Astrocyte of the cerebellum (primary cell): ENCODE results near the gene ARHGEF12.

ENCODE experiments used
- DNase-seq: peaks from one replicate; pipeline ENCODE4 v3.0.0-alpha.2; 2011; ENCODE audit warnings: low read depth
- H3K4me3 ChIP-seq: 2 replicates; pipeline ENCODE4 v1.5.1; 2011; ENCODE audit warnings: mild to moderate bottlenecking, low read depth, low read length, moderate library complexity
- in situ Hi-C: cut with HindIII; loops from 2 replicates; pipeline ENCODE4 v1.10.0; 2017; ENCODE audit warnings: low sequenced_read_pairs
- TF ChIP-seq, protein P1 (sequence below): IDR thresholded peaks from 2 replicates; pipeline ENCODE4 v1.5.1; 2012; ENCODE audit warnings: low read length, low read depth, moderate library complexity, mild to moderate bottlenecking; ENCODE audit errors: missing control alignments

Gene ARHGEF12

DNA sequence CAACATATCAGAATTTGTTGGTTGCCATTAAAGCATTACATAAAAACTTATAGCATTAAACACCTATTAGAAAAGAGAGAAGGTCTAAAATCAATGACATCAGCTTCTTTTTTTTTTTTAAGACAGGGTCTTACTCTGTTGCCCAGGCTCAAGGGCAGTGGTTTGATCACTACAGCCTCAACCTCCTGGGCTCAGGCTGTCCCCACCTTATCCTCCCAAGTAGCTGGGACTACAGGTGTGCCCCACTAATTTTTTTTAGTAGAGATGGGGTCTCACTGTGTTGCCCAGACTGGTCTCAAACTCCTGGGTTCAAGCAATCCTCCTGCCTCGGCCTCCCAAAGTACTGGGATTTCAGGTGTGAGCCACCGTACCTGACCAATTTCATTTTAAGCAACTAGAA lies 57.9 kb downstream of the ARHGEF12 start:
- in situ Hi-C loops = no loop called here
- H3K4me3 ChIP-seq = no peak overlapping the region
- no peak for DNase-seq
- TF ChIP-seq, protein P1, sequence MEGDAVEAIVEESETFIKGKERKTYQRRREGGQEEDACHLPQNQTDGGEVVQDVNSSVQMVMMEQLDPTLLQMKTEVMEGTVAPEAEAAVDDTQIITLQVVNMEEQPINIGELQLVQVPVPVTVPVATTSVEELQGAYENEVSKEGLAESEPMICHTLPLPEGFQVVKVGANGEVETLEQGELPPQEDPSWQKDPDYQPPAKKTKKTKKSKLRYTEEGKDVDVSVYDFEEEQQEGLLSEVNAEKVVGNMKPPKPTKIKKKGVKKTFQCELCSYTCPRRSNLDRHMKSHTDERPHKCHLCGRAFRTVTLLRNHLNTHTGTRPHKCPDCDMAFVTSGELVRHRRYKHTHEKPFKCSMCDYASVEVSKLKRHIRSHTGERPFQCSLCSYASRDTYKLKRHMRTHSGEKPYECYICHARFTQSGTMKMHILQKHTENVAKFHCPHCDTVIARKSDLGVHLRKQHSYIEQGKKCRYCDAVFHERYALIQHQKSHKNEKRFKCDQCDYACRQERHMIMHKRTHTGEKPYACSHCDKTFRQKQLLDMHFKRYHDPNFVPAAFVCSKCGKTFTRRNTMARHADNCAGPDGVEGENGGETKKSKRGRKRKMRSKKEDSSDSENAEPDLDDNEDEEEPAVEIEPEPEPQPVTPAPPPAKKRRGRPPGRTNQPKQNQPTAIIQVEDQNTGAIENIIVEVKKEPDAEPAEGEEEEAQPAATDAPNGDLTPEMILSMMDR = no peak

DNA sequence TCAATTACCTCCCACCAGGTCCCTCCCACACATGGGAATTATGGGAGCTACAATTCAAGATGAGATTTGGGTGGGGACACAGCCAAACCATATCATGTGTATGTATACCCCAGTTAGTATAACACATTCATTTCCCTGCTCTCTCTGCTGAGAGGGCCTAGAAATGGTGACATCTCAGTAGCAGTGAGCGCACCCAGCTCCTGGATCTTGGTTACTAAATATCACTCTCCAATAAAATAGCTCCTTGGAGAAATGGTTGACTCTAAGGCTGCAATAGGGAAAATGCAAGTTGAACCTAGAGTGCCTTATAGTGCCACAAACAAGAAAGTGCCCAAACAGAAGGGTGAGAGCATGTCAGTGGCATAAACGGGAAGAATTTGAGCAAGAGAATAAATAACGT lies 59.6 kb downstream of the ARHGEF12 start:
- in situ Hi-C loops = no loop called here
- no peak overlapping the region for H3K4me3 ChIP-seq
- no peak for DNase-seq
- TF ChIP-seq, protein P1 = no peak

DNA sequence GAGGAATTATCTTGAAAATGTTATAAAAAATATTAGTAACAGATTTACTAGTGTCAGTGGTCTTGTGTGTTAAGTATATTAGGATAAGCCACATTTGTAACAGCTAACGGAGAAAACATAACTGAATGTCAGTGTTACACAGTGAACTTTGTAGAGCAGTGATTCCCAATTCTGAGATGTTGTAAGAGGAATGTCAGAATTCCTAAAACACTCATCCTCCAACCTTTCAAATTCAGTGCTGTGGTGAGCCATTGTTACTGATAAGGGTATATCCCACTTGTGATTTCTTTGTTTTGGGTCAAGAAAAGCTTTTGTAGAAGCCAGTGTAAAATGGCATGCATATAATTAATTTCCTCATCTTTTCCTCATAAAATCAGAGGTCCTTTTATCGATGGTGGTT lies 61.9 kb downstream of the ARHGEF12 start:
- no peak overlapping the region for H3K4me3 ChIP-seq
- DNase-seq = no peak
- in situ Hi-C loops = no loop called here
- TF ChIP-seq, protein P1 = no peak

DNA sequence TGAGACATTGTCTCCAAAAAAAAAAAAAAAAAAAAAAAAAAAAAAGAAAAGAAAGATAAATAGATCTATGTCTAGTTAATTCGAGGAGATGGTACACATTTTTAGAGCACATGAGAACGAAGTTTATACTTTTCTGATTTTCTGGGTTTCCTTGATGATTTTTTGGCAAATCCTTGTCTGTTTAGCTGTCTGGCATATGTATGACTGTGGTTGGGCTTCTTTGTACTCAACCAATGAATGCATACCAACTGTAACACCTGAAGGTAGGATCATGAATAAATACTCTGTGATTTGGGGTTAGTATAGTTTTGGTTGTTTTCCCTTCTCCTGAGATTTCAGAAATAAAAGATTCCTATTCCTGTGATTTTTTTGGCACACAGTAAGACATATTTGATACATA lies 63.1 kb downstream of the ARHGEF12 start:
- no peak for DNase-seq
- no peak overlapping the region for H3K4me3 ChIP-seq
- in situ Hi-C loops = no loop called here
- TF ChIP-seq, protein P1 = no peak

DNA sequence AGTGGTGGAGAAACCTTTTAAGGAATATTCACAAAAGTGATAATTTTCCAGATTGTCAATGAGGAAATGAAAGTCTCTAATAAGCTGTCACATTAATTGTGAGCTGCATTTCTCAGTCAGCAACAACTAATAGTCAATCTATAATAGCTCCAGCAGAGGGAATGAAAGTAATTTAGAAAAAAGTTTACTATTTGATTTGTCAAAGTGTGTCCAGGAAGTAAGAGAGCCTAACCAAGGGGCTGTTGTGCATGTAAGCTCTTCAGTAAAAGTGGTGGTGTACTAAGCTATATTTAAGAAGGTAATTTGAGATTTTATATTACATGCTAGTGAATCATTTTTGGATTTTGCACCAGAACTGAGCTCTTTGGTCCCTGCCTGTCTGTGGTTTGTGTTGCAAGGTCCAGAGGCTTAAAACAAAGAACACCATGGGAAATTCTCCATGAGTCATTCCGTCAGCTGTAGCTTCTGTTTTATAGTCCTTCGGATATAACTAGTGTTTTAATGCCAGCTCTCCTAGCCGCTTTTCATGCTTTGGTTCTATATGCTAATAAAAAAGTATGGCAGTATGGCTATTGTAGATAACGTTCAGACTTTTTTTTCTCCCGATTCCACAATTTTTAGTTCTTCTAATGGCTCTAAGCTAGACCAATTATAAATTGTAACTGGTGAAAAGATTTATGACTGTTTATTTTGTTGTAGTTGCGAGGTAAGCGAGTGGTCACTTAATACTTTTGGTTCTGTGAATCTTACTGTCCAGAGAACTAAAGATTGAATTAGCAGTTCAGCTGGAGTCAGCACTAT lies 64.6 kb downstream of the ARHGEF12 start:
- TF ChIP-seq, protein P1 = no peak
- peak overlapping the region; percentile 28 for H3K4me3 ChIP-seq
- DNase-seq = peak; percentile 97
- in situ Hi-C loops = no loop called here

DNA sequence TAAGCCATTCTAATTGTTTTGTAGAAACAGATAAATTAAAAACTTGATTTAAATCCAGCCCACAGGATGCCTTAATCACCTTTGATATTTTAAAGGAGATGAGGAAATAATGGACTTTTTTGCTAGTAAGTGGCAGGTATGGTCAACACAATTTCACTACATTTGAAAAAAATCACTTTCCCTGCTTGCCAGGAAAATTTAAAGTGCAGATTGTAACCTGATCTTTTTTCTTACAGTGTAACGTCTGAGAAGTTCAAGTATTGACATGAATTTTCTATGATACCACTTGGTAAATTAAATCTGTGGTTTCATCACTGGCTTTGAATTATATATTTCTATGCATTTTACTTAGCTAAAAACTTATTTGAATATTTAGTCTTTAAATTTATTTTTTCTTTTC lies 65.3 kb downstream of the ARHGEF12 start:
- H3K4me3 ChIP-seq = peak overlapping the region; percentile 28
- TF ChIP-seq, protein P1 = no peak
- in situ Hi-C loops = no loop called here
- no peak for DNase-seq

DNA sequence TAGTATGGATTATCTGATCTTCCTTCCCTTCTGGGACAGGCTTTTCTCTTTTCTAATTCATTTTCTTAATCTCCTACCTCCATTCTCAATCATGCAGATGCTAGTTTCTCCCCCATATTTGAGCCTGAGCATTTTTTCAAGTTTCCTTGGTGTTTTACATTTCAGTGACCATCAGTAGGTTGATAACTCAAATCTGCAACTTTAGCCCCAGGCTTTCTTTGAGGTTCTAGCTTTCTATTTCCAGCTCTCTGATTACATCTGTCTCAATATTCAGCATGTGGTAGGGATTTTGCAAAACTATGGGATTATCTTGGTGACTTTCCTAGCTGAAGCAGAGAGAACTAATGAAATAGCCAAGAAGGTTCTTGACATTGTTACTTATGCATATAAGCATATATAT lies 67.8 kb downstream of the ARHGEF12 start:
- no peak for DNase-seq
- no peak overlapping the region for H3K4me3 ChIP-seq
- in situ Hi-C loops = no loop called here
- TF ChIP-seq, protein P1 = no peak
